Coronary artery (tissue), 2 donors: ENCODE data around the gene CGREF1.

Source experiments
- DNase-seq: peaks from one replicate; pipeline ENCODE4 v3.0.0-alpha.2; 2017; ENCODE audit warnings: low spot score
- H3K27ac ChIP-seq, 2 donors: fragments of 200-600 bp; sonication (generic); one replicate each; pipeline ENCODE4 v1.5.1; 2016 to 2019
- H3K4me3 ChIP-seq: fragments of 200-600 bp; sonication (generic); 2 replicates; pipeline ENCODE4 v1.5.1; 2016; ENCODE audit warnings: mild to moderate bottlenecking, moderate library complexity
- TF ChIP-seq, protein P1 (sequence below): fragments of 200-600 bp; sonication (generic); IDR thresholded peaks from one replicate; pipeline ENCODE4 v1.5.1; 2019; ENCODE audit warnings: antibody characterized with exemption

The CGREF1 gene

DNA sequence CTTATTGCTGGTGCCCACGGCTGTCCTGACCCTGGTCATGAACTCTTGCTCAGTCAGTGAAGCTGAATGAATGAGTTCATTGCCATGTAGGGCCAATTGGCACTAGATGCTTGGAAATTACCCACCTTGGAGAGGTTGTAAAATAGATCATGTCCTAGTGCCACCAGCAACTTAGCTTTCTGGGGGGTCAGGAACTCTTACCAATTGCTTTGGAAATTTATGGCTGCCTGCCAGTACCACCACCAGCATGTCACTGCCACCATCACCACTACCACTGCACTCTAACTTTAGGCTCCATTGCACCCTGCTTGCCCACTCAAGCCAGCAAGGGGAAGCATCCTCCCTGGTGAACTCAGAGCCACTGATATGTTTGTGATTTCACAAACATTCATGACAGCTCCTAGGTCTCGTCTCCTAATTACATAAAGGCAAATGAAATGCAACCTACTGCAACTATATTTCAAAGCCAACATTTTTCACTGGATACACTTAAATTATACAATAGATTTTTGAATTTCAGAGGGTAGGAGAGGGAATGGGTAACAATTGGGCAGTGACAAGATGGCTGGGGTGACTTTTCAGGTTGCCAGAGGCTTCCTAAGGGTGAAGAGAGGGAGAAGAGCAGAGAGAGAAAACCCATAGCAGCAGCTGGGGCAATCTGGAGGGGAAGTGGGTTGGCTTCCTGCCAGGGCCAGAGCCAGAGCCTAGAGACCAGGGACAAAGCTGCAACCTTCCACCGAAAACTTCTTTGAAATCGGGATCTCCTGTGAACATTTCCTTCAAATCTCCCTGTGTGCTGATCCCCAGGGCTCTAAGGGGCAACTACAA is 44.0 kb downstream of the CGREF1 start:
- TF ChIP-seq, protein P1, sequence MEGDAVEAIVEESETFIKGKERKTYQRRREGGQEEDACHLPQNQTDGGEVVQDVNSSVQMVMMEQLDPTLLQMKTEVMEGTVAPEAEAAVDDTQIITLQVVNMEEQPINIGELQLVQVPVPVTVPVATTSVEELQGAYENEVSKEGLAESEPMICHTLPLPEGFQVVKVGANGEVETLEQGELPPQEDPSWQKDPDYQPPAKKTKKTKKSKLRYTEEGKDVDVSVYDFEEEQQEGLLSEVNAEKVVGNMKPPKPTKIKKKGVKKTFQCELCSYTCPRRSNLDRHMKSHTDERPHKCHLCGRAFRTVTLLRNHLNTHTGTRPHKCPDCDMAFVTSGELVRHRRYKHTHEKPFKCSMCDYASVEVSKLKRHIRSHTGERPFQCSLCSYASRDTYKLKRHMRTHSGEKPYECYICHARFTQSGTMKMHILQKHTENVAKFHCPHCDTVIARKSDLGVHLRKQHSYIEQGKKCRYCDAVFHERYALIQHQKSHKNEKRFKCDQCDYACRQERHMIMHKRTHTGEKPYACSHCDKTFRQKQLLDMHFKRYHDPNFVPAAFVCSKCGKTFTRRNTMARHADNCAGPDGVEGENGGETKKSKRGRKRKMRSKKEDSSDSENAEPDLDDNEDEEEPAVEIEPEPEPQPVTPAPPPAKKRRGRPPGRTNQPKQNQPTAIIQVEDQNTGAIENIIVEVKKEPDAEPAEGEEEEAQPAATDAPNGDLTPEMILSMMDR, result no peak
- Histone ChIP-seq H3K4me3 (no peak overlapping the region), H3K27ac (peak overlapping the region; percentile 96 to 97)
- no peak for DNase-seq

DNA sequence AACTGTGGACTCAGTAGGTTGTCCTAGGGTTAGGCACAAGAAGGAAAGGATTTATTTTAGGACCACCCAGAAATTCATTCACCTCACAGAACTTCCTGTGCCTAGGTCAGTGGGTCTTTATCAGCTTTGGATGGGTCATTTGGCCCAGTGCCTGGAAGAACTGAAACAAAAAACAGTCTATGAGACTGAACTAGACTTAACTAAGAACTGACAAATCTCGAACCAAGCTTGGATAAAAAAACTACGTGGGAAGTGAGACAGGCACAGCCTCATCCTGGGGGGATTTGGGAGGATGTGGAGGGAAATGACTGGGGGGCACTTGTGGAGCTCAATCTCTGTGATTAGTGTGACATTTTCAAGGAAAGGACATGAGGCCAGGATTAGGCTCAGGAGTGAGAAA is 45.1 kb downstream of the CGREF1 start:
- peak overlapping the region; percentile 96 to 97 for H3K27ac ChIP-seq
- no peak overlapping the region for H3K4me3 ChIP-seq
- no peak for DNase-seq
- TF ChIP-seq, protein P1, result no peak

DNA sequence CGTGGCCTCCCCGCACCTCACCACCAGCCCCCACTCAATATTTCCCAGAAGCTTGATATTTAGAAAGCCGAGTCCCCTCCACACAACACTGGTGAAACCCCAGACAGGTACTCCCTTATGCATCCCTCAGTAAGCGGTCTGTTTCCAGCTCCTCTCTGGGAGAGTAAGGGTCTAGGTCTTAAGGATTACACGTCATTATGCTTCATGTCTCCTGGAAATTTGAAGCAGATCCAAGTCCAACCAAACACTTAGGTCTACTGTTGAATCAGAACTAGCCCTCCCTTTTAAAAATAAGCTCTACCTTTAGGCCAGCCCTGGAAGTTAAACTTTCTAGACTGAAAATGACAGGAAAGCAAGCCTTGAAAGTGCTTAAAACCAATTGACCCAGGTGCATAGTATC is 46.0 kb downstream of the CGREF1 start:
- DNase-seq, result no peak
- H3K27ac ChIP-seq, result peak overlapping the region; percentile 97 to 100
- TF ChIP-seq, protein P1, result no peak

DNA sequence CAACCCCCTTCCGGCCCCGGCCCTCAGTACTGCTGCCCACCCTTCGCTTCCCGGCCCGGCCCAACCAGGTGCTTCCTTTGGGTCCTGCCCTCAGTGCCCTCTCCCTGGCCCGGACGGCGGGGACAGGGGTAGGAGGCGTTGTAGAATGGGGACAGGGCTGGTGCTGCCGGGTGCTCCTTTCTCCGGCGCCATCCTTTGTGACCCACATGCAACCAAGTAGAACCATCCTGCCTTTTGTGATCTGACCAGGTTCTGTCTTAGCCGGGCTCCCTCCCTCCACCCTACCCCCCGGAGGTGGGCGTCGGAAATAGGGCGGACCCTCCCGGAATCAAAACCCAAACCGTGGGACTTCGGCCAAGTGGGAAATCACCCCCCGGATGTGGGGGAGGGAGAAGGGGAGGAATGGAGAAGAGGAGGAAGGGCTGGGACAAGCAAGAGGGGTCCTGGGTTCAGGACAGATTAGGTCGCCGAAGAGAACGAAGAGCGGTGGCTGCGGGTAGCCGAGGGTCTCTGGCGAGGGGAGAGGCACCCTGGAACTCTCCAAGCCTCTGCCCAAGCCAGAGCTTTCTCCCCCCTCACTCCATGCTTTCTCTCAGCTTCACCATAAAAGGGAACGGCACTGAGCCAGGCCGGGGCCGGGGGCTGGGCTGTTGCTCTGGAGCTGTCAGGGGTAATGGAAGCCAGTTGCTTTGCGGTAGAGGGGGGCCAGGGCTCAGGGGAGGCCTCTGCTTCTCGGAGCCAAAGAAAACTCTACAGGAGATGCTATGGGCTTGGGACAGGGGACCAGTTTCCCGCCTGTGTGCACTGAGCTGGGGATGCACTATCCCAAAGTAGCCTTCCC is 46.7 kb downstream of the CGREF1 start:
- peak overlapping the region; percentile 97 to 100 for H3K27ac ChIP-seq
- TF ChIP-seq, protein P1, result no peak

More for the DNA sequence above, 46.0 kb downstream of the CGREF1 start:
- H3K4me3 ChIP-seq, result no peak overlapping the region

DNA sequence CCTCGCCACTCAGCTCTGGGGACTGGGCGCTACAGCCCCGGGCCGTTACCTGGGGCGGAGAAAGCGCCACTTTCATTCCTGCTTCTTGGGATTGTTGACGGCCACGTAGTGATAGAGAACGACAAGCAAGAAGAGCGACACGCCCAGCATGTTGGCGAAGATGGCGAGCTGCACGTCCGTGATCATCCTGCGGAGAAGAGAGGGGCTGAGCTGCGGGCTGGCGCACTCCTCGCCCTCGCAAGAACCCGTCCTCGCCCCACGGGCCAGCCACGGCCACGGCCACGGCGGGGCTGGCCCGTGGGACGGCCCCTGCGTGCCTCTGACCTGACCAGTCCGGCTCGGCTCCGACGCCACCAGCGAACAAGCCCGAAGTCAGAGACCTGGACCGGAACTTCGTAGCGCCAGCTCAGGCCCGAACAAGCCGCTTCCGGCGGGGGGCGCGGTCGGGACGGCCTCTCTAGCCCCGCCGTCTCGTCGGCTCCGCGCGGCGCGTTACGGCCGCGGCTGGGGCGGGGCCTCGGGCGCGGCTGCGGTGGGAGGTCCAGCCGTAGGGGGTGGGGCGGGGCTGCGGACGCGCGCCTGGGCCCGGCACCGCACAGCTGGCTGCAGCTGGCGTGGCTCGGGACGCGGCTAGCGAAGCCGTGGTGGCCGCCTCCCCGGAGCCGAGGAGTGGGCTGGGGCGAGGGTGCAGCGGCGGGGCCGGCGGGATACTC is 47.5 kb downstream of the CGREF1 start, which contains the start of gene OST4:
OST4 (minus strand) TSS at position 378 of the 713 bp plus-strand sequence.
- peak within 1 kb of the TSS; percentile 97 to 100 for H3K27ac ChIP-seq
- TF ChIP-seq, protein P1, result no peak
- H3K4me3 ChIP-seq, result peak within 1 kb of the TSS; percentile 96
- peak; percentile 96 for DNase-seq

More for the DNA sequence above, 46.7 kb downstream of the CGREF1 start:
- DNase-seq, result peak; percentile 93
- H3K4me3 ChIP-seq, result peak overlapping the region; percentile 96

DNA sequence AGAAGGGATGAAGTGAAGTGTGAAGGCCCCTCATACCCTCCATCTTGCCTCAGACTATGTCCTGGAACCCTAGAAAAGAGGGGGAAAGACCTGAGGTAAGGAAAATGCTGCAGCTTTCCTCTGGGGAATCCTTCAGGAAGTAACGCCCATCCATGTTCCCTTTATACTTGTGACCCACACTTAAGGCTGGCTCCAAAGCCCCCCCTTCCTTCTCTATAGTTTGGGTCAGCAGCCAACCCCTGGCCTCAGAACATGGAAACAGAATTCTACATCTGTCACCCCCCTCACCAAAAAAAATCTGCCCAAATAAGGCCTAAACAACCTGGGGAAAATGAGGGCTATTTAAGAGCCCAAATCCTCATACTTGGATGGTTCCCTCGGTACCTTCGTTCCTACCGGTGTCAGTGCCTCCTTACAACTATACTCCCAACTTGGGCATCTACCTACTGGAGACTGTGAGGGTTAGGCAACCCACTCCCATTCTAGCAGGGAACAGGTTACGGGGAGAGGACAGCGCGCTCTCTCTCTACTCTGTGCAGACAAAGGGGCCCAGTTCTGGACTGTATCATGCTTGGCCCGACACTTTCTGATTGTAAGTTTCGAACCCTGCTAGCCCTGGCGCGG is 48.2 kb downstream of the CGREF1 start:
- H3K27ac ChIP-seq, result peak overlapping the region; percentile 97 to 100
- TF ChIP-seq, protein P1, result no peak
- H3K4me3 ChIP-seq, result peak overlapping the region; percentile 96
- DNase-seq, result no peak
